ENCODE data around the gene CERS6.

Gene CERS6

GRCh38 chr2:168530982-168531622, 75.0 kb downstream of the CERS6 start:
- no peak for DNase-seq (ENCODE audit: low spot score)

DNA sequence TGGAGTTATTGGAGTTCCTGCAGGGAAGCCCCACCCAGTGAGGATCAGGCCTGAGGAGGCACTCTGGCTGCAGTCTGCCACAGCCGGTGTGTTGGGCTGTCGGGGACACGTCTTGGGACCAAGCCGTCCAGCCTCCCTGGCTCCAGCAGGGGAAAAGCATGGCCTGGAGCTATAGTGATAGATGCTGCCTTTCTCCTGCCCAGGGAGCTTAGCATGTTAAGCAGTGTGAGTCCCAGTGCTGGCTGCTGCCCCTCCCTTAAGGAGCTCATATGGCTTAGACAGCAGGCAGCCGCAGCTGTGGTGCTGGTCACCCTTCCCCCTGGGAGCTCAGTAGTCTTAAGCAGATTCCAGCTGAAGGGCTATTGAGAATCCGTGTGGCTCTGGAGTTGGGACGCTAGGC, 78.9 kb downstream of the CERS6 start:
- DNase-seq (ENCODE audit: low spot score), result no peak

- DNase-seq (ENCODE audit: low spot score), result no peak
Measured at GRCh38 chr2:168536925-168537466, 80.9 kb downstream of the CERS6 start.

DNA sequence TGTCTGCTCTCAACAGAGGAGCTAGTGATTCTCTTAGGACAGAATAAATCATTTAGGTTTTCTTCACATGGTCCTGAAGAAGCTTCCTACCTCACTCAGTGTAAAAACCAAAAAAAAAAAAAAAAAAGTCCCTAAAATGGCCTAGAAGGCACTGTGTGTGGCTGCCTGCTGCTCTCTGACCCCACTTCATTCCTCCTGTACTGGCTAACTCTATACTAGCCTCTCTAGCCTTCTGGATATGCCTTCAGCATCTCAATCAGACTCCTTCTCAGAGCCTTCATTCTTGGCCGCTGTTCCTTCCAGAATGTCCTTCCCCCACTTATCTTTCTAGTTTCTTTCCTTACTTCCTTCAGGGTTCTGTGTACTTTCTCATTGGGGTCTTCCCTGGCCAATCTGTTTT, 82.1 kb downstream of the CERS6 start:
- DNase-seq (ENCODE audit: low spot score), result no peak

DNA sequence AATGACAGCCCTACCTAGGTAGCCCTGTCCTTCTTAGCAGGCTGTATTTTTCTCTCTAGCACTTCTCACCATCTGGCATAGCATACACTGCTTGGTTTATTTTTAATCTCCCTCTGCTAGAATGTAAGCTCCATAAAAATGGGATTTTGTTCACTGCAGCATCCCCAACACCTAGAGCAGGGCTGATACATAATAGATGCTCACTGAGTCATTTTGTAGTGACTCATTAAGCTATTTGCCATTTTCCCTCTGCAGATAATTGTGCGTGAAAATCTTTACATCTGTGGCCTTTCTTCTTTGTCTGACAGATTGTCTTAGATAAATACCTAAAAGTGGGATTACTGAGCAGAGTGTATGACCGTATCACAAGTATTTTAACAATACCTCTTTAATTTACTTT, 82.5 kb downstream of the CERS6 start:
- no peak for DNase-seq (ENCODE audit: low spot score)

GRCh38 chr2:168539945-168540344, 83.9 kb downstream of the CERS6 start:
- no peak for DNase-seq (ENCODE audit: low spot score)

GRCh38 chr2:168541858-168542257, 85.8 kb downstream of the CERS6 start:
- DNase-seq (ENCODE audit: low spot score), result no peak

DNA sequence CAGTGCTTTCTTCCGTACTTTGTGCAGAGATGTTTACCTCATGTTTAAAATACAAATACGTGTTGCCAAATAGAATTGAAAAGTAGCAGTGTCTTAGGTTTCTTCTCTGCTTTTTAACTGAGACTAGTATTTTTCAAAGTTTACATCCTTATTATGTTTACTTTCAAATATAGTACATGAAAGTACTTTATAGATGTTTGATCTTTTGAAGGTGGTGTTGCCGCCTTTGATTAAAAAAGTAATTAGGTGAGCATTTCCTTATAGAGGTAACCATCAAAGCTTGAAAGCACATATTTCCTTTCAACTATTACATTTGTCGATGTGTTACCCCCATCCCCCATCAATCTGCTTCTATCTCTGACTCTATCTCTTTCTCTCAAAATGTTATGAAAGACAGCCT, 87.0 kb downstream of the CERS6 start:
- no peak for DNase-seq (ENCODE audit: low spot score)

DNA sequence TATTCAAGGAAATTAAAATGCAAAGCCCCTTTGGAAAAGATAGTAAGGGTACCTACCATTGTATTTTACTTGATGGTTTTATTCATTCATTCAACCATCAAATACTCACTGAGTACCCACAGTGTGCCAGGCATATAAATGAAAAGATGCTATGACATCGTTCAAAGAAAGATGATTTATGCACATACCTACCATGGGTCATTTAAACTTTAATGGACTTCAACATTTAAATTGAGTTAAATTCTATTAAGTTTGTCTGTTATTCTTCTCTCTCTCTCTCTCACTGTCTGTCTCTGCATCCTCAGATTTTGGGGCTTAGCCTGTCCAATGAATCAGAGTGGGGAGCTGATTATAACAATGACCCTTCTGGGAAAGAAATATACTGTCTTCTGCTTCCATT, 87.9 kb downstream of the CERS6 start:
- DNase-seq (ENCODE audit: low spot score), result no peak

DNA sequence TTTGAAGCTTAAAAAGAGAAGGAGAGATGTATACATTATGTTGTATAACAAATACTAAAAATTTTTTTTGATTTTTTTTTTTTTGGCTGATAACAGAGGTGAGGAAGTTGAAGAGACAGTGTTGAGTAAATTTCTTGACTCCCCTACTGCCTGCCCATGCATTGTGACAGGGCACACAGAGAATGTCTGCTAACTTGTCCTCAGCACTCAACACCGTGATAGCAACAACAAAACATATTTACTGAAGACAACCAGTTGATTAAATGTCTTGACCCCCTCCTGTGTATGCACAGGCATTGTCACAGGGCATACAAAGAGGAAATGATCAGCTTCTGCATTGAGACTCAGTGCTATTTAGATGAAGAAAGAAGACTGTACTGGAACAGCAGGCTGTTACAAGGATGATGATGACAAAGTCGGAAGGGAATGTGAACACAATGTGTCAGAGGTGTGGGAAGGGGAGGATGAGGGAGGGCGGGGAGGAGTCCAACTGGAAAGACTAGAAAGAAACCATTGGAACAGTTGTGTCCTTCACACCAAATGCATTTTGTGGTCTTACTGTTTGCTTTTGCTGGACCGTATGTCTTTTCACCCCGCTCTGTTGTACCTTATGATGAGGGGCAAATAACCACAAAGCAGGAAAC, 89.5 kb downstream of the CERS6 start:
- DNase-seq (ENCODE audit: low spot score), result no peak

DNA sequence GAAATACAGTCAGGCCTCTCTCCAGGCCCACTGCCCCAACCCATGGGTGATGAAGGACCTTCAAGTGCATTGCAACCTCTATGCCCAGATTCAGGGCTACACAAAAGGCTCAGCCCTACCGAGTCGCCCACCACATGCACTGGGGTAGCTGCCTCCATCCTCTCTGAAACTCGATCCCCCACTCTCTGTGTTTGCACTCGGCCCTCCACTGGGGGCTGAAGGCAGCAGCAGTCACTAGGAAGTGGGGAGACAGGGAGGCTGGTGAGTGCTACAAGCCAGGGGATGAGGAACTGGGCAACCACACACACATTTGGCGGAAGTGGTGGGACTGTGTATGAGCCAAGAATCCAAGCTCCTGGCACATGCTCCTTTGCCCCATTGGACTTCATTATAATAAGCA, 94.6 kb downstream of the CERS6 start:
- DNase-seq (ENCODE audit: low spot score), result peak; percentile 20

- no peak for DNase-seq (ENCODE audit: low spot score)
Measured at GRCh38 chr2:168552450-168552856, 96.4 kb downstream of the CERS6 start.

DNA sequence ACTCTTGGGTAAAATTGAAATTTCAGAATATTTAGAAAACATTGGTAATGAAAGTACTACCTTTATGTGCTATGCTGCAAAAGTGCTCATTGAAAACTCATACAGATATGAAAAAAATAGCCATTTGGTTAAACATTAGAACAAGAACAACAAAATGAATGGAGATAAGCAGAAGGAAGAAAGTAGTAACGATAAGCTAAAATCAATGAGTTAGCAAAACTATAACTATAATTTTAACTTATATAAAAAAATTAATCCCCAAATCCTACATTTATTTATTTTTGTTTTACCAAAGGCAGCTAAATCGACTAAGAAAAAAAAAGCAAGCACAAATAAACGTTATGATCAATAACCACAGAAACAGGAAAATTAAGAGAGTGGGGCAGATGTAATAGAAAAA, 99.2 kb downstream of the CERS6 start:
- no peak for DNase-seq (ENCODE audit: low spot score)

- DNase-seq (ENCODE audit: low spot score), result no peak
Measured at GRCh38 chr2:168559187-168559586, 103.1 kb downstream of the CERS6 start.

DNA sequence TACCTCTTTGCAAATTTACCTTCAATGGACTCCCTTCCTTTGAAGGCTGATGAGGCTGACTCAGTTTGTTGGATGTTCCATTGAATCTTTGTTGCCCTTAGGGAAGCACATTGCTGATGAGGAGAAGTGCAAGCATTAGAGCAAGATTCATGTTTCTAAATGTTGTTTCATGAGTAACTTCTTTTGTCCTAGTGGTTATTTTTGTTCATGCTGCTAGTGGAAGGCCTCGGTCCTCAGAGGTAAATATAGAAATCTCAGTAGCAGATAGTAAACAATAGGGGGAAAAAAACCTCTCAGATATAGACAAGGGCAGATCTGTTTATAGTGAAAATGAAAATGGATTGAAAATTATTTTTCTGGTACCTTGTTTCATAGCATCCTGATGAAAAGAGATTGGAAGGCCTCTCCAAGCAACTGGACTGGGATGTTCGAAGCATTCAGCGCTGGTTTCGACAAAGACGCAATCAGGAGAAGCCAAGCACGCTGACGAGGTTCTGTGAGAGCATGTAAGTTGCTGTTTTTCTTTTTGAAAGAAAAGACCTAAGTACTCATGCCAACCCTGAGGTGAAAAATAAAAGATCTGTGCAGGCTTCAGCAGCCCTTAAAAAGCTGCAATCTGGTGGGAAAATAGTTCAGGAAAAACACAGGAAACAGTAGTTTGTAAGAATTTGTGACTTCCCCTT, 104.9 kb downstream of the CERS6 start:
- DNase-seq (ENCODE audit: low spot score), result peak; percentile 37

GRCh38 chr2:168561991-168562390, 105.9 kb downstream of the CERS6 start:
- DNase-seq (ENCODE audit: low spot score), result no peak

DNA sequence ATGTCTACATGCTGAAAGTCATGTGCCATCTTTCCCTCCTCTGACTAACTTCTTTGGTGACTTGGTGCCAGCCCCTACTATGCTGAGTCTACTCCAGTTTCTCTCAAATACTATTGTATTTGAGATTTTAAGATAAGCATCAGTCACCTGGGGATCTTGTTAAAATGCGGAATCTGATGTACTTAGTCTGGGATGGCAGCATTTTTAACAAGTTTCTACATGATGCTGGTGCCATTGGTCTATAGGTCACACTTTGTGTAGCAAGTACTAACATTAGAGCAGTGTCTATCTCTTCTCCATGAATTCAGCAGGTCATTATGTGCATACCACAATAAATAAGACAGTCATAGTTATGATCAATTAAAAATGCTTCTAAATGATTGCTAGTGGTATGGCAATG, 106.9 kb downstream of the CERS6 start:
- DNase-seq (ENCODE audit: low spot score), result no peak

DNA sequence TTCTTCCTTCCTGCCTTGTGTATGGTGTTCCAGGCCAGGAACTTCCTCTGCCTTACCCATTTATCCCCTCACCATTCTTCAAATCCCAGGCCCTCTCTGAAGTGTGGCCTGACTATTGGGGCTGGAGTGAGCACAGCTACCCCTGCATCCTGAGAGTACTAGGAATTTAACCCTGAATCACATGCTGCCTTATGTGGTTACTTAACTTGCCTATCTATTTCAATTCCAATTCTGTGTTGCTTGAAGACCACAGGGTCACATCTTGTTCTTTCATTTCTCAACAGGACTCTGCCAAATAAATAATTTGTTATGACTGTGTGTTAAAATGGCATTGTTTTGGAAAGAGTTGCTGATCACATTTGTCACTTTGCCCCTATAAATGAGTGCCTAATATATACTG, 108.6 kb downstream of the CERS6 start:
- no peak for DNase-seq (ENCODE audit: low spot score)

DNA sequence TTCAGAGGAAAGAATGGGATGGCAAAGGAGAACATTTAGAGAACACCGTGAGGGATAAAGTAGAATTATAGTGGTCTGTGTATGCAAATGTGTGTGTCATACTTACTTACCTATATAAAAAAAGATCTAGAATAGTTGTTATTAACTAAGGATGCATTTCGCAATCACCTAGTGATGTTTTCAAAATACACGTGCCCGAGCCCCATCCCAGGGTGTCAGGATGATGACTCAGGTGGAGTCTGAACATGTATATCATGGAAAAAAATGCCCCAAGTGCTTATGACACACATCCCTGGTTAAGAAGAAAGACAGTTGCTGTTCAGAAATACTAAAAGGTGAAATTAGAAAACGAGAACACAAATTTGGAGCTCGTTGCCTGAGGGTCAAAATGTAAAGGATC, 109.0 kb downstream of the CERS6 start:
- no peak for DNase-seq (ENCODE audit: low spot score)

DNA sequence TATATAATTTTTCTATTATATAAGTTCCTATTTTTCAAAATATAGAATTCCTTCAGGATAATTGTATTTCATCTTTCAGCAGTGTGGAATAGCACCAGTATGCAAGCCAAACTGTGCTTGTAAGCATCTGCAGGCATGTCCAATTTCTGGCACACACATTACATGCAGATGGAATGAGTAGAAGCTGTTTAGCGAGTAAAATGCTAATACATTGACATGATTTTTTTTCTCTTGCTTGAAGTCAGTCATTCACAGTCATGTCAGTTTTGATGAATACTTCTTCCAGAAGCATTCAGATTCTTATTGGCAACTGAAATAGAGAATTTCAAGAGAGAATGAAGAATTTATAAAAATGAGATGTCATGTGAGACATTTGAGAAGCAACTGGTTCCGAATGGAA, 109.4 kb downstream of the CERS6 start:
- DNase-seq (ENCODE audit: low spot score), result no peak

- DNase-seq (ENCODE audit: low spot score), result no peak
Measured at GRCh38 chr2:168566974-168567665, 111.0 kb downstream of the CERS6 start.

- DNase-seq (ENCODE audit: low spot score), result no peak
Measured at GRCh38 chr2:168567836-168568235, 111.8 kb downstream of the CERS6 start.
